ENCODE data around the gene ATP4B. TPM values are rescaled to one million over a fixed set of nuclear protein-coding genes. Genes with fewer than 3 reads are reported as not detected.

Gene ATP4B
- total RNA-seq, 2 donors from 2014 or later, result 0.34 TPM; not detected in 1

- H3K4me1 ChIP-seq (replicated peaks), result peaks cover 2% of the 10 kb centered on the region
- no peak for DNase-seq (ENCODE audit: low spot score)
- H3K27me3 ChIP-seq (replicated peaks; ENCODE audit: insufficient read depth), result no peaks in the 10 kb centered on the region
- 77% methylated on average over 2 of the region's 2 CpGs for WGBS
- H3K27ac ChIP-seq, result no peak overlapping the region
- no peak for TF ChIP-seq POLR2AphosphoS5 (IDR thresholded peaks at IDR 0.05)
- TF ChIP-seq CTCF (IDR thresholded peaks at IDR 0.05), result no peak
- TF ChIP-seq POLR2A (IDR thresholded peaks at IDR 0.05), result no peak
- no peak overlapping the region for H3K4me3 ChIP-seq
- H3K36me3 ChIP-seq, result no peaks in the 10 kb centered on the region
- intact Hi-C loops (cut with DNase I), result no loop called here
- H3K9me3 ChIP-seq, result no peaks in the 10 kb centered on the region
Observed at GRCh38 chr13:113642563-113642962, 15.4 kb downstream of the ATP4B start.

GRCh38 chr13:113641426-113641825, 16.6 kb downstream of the ATP4B start:
- DNase-seq (ENCODE audit: low spot score), result no peak
- Histone ChIP-seq H3K4me1 (replicated peaks) (peaks cover 2% of the 10 kb centered on the region), H3K9me3 (no peaks in the 10 kb centered on the region), H3K4me3 (no peak overlapping the region), H3K36me3 (no peaks in the 10 kb centered on the region), H3K27me3 (replicated peaks; ENCODE audit: insufficient read depth) (no peaks in the 10 kb centered on the region), H3K27ac (no peak overlapping the region)
- TF ChIP-seq CTCF (IDR thresholded peaks at IDR 0.05), result no peak
- TF ChIP-seq POLR2A (IDR thresholded peaks at IDR 0.05), result no peak
- TF ChIP-seq POLR2AphosphoS5 (IDR thresholded peaks at IDR 0.05), result no peak
- WGBS, result 29% methylated on average over 7 of the region's 7 CpGs
- intact Hi-C loops (cut with DNase I), result no loop called here

GRCh38 chr13:113639616-113640262, 18.3 kb downstream of the ATP4B start:
- no peaks in the 10 kb centered on the region for H3K27me3 ChIP-seq (replicated peaks; ENCODE audit: insufficient read depth)
- H3K27ac ChIP-seq, result no peak overlapping the region
- peaks cover 0 to 4% of the 10 kb centered on the region in 2 donors for H3K36me3 ChIP-seq
- DNase-seq (ENCODE audit: low spot score), result no peak
- TF ChIP-seq CTCF (IDR thresholded peaks at IDR 0.05) (no peak), POLR2AphosphoS5 (IDR thresholded peaks at IDR 0.05) (no peak), POLR2A (IDR thresholded peaks at IDR 0.05) (no peak)
- 74% methylated on average over 27 of the region's 27 CpGs for WGBS
- H3K9me3 ChIP-seq, result no peaks in the 10 kb centered on the region
- peaks cover 2% of the 10 kb centered on the region for H3K4me1 ChIP-seq (replicated peaks)
- H3K4me3 ChIP-seq, result no peak overlapping the region
- intact Hi-C loops (cut with DNase I), result no loop called here

- whole genome bisulfite sequencing, result 80% methylated on average over 8 of the region's 8 CpGs
- intact Hi-C loops (cut with DNase I), result no loop called here
- H3K27ac ChIP-seq, result no peak overlapping the region
- no peak for TF ChIP-seq POLR2AphosphoS5 (IDR thresholded peaks at IDR 0.05)
- TF ChIP-seq CTCF (IDR thresholded peaks at IDR 0.05), result no peak
- no peak for TF ChIP-seq POLR2A (IDR thresholded peaks at IDR 0.05)
- no peaks in the 10 kb centered on the region for H3K27me3 ChIP-seq (replicated peaks; ENCODE audit: insufficient read depth)
- no peak for DNase-seq (ENCODE audit: low spot score)
- peaks cover 2% of the 10 kb centered on the region for H3K4me1 ChIP-seq (replicated peaks)
- no peak overlapping the region for H3K4me3 ChIP-seq
- H3K9me3 ChIP-seq, result no peaks in the 10 kb centered on the region
- peaks cover 0 to 6% of the 10 kb centered on the region in 2 donors for H3K36me3 ChIP-seq
Observed at GRCh38 chr13:113638806-113639205, 19.2 kb downstream of the ATP4B start.

GRCh38 chr13:113638173-113638746, 19.7 kb downstream of the ATP4B start:
- WGBS, result 97% methylated on average over 37 of the region's 37 CpGs
- intact Hi-C loops (cut with DNase I), result no loop called here
- no peak overlapping the region for H3K27ac ChIP-seq
- peaks cover 0 to 6% of the 10 kb centered on the region in 2 donors for H3K36me3 ChIP-seq
- TF ChIP-seq POLR2AphosphoS5 (IDR thresholded peaks at IDR 0.05) (no peak), CTCF (IDR thresholded peaks at IDR 0.05) (no peak), POLR2A (IDR thresholded peaks at IDR 0.05) (no peak)
- peaks cover 2% of the 10 kb centered on the region for H3K4me1 ChIP-seq (replicated peaks)
- H3K4me3 ChIP-seq, result no peak overlapping the region
- H3K27me3 ChIP-seq (replicated peaks; ENCODE audit: insufficient read depth), result no peaks in the 10 kb centered on the region
- no peaks in the 10 kb centered on the region for H3K9me3 ChIP-seq
- DNase-seq (ENCODE audit: low spot score), result no peak

Measured in prostate gland (tissue), 2 donors.